ENCODE results near the gene TMEM167A.

Gene TMEM167A

DNA sequence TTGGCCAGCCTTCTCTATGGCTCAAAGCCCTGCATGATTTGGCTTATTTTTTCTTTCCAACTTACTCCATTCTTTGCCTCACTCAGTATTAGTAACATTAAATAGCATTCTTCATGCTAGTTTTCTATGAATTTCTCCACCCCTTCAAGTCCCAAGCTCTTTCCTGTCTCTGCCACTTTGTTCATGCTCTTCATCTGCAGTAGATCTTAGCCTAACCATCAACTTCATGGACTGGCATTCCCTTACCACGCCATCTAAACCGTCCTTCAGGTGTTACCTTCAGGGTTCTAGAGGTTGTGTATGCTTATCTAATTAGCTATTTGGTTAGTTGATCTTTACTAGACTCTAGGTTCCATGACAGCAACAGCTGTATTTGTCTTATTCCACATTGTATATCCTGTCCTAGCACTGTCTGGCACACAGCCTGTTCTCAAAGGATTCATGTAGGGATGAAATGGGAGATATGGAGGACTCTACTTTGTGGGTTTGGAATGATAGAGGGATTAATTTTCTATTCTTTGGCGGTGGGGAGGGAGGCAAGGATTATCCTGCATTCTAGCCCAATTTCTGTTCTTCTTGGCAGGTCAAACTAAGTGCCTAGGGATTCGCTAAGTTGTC is 26.4 kb downstream of the TMEM167A start:
- no peak overlapping the region for H3K4me3 ChIP-seq (ENCODE audit: low read length)
- DNase-seq (ENCODE audit: low read depth): no peak
- no peak for TF ChIP-seq CTCF (IDR thresholded peaks at IDR 0.05; ENCODE audit: insufficient read depth, low read depth, low read length, missing control alignments)

DNA sequence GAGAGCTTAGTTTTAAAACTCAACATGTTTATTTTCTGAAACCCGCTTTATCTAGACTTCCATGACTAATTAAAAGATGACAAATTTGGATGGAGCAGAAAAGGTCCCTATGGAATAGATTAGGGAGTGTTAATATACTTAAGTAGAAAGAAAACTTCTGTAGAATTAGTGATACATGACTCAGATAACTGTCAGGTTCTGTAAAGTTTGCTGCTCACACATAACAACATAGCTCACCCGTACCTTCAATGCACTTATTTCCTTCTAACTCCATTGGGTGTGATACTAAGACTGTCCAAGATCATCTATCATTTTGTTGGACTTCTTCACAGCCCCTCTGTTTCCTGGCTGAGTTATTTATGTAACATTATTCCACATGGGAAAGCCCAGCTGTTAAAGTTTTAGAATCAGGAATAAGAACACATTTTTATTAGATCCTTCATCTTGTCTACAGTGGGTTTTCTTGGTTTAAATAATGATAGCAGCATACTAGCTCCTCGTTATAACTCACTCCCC is 27.8 kb downstream of the TMEM167A start:
- no peak for DNase-seq (ENCODE audit: low read depth)
- H3K4me3 ChIP-seq (ENCODE audit: low read length): no peak overlapping the region
- no peak for TF ChIP-seq CTCF (IDR thresholded peaks at IDR 0.05; ENCODE audit: insufficient read depth, low read depth, low read length, missing control alignments)

- no peak overlapping the region for H3K4me3 ChIP-seq (ENCODE audit: low read length)
- no peak for TF ChIP-seq CTCF (IDR thresholded peaks at IDR 0.05; ENCODE audit: insufficient read depth, low read depth, low read length, missing control alignments)
- no peak for DNase-seq (ENCODE audit: low read depth)
Measured at GRCh38 chr5:83048811-83049210, 28.4 kb downstream of the TMEM167A start.

DNA sequence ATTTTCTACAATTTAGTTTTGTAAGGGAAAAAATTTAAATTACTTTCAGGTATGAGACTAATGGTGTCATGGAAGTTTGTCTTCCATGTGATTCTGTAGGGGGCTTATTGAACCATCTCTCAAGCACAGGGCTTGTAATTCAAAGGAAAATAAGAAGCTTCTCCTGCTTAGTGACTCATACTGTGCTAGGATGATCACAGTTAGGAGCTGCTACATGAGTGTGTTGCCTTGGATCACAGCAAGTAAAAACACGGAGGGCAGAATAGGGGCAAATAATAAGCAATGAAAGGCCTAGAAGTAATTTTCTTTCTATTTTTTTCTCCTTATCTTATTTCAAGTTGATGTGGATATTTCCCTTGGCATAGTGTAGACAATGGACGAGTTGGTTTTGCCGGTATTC is 28.9 kb downstream of the TMEM167A start:
- no peak overlapping the region for H3K4me3 ChIP-seq (ENCODE audit: low read length)
- DNase-seq (ENCODE audit: low read depth): peak; percentile 9
- TF ChIP-seq CTCF (IDR thresholded peaks at IDR 0.05; ENCODE audit: insufficient read depth, low read depth, low read length, missing control alignments): no peak

GRCh38 chr5:83044926-83045325 is 32.3 kb downstream of the TMEM167A start:
- no peak for DNase-seq (ENCODE audit: low read depth)
- H3K4me3 ChIP-seq (ENCODE audit: low read length): no peak overlapping the region
- no peak for TF ChIP-seq CTCF (IDR thresholded peaks at IDR 0.05; ENCODE audit: insufficient read depth, low read depth, low read length, missing control alignments)

GRCh38 chr5:83042507-83042906 is 34.7 kb downstream of the TMEM167A start:
- no peak for DNase-seq (ENCODE audit: low read depth)
- no peak for TF ChIP-seq CTCF (IDR thresholded peaks at IDR 0.05; ENCODE audit: insufficient read depth, low read depth, low read length, missing control alignments)

GRCh38 chr5:83038924-83039323 is 38.3 kb downstream of the TMEM167A start:
- TF ChIP-seq CTCF (IDR thresholded peaks at IDR 0.05; ENCODE audit: insufficient read depth, low read depth, low read length, missing control alignments): no peak
- H3K4me3 ChIP-seq (ENCODE audit: low read length): no peak overlapping the region
- no peak for DNase-seq (ENCODE audit: low read depth)

More at GRCh38 chr5:83042507-83042906, 34.7 kb downstream of the TMEM167A start:
- no peak overlapping the region for H3K4me3 ChIP-seq (ENCODE audit: low read length)

Data from epithelial cell of esophagus (primary cell).